GM18498 (cell line): ENCODE measurements around the gene IL1RL1.

Experiments
- ATAC-seq: cut with Tn5 transposase; IDR thresholded peaks from one replicate; pipeline ENCODE4 v1.9.1; 2021; ENCODE audit warnings: mild to moderate bottlenecking, moderate library complexity; ENCODE audit not compliant: unreplicated experiment

The IL1RL1 gene

GRCh38 chr2:102366406-102367112 is 55.2 kb downstream of the IL1RL1 start:
- peak; percentile 67 for ATAC-seq

GRCh38 chr2:102367331-102367971 is 56.1 kb downstream of the IL1RL1 start:
- peak; percentile 74 for ATAC-seq

- ATAC-seq: no peak
Observed at GRCh38 chr2:102368461-102369109, 57.2 kb downstream of the IL1RL1 start.

GRCh38 chr2:102369866-102370265 is 58.5 kb downstream of the IL1RL1 start:
- ATAC-seq: no peak

- ATAC-seq: no peak
Observed at GRCh38 chr2:102376052-102376591, 64.8 kb downstream of the IL1RL1 start.

- ATAC-seq: no peak
Observed at GRCh38 chr2:102383722-102384121, 72.4 kb downstream of the IL1RL1 start.

GRCh38 chr2:102385522-102385921 is 74.2 kb downstream of the IL1RL1 start:
- no peak for ATAC-seq

- no peak for ATAC-seq
Observed at GRCh38 chr2:102386004-102386403, 74.6 kb downstream of the IL1RL1 start.

- ATAC-seq: peak; percentile 49
Observed at GRCh38 chr2:102386867-102387541, 75.6 kb downstream of the IL1RL1 start.

GRCh38 chr2:102387763-102388546 is 76.6 kb downstream of the IL1RL1 start:
- no peak for ATAC-seq

GRCh38 chr2:102391565-102391964 is 80.2 kb downstream of the IL1RL1 start:
- no peak for ATAC-seq

GRCh38 chr2:102392096-102392495 is 80.7 kb downstream of the IL1RL1 start:
- no peak for ATAC-seq

- ATAC-seq: no peak
Observed at GRCh38 chr2:102392942-102393341, 81.6 kb downstream of the IL1RL1 start.

- no peak for ATAC-seq
Observed at GRCh38 chr2:102396012-102396411, 84.6 kb downstream of the IL1RL1 start.

GRCh38 chr2:102397209-102397608 is 85.8 kb downstream of the IL1RL1 start:
- ATAC-seq: no peak

GRCh38 chr2:102399499-102400141 is 88.3 kb downstream of the IL1RL1 start:
- no peak for ATAC-seq

GRCh38 chr2:102401456-102401855 is 90.1 kb downstream of the IL1RL1 start:
- no peak for ATAC-seq
